Measurements from ENCODE around the gene ACBD4. TPM values are rescaled to one million over a fixed set of nuclear protein-coding genes. Genes with fewer than 3 reads are reported as not detected.

Gene ACBD4
- total and polyA plus RNA-seq, 2 of the 13 experiments (the other 11 are each of a cell fraction or from before 2014, with no cell fraction given): 16.1 to 26.9 TPM

DNA sequence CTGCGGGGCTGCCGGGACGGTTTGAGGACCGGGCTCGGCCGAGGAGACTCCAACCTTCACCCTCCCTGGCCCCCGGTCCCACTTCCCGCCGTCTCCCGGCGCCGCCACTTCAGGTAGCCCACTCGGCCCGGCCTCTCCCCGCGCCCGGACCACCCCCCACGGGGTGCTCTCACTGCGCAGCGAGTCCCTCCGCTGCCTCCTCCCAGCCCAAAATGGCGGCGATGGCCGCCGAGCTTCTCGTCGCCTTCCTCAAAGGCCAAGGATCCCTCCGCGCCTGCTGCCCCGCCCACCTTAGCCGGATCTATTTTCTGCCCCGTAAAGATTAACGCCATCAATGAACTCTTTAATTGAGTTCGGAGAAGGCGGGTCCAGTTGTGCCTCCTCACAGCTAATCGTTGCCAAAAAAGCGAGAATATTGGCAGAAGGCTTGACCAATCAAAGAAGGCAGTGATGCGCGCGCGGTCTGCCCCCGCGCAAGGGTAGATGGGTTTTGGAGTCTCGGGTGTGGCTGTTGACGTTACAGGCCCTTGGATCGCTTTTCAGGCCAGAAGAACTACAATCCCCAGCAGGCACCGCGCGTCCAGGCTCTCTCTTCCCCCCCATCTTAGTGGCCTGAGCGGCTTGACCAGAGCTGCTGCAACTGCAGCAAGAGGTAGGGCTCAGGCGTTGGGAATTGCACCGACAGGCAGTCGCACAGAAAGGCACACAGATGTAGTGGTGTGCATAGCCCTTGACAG lies 26.0 kb downstream of the ACBD4 start, which contains the start of gene HEXIM2 (continued):
- TF ChIP-seq HMGXB4 (CRISPR knock-in tag; IDR thresholded peaks at IDR 0.05; ENCODE audit: borderline replicate concordance in 1 of 2, low read depth in 1 of 2) (peak; percentile 96), JARID2 (CRISPR knock-in tag; IDR thresholded peaks at IDR 0.05; ENCODE audit: insufficient replicate concordance) (peak; percentile 29), THAP9 (CRISPR knock-in tag; IDR thresholded peaks at IDR 0.05; ENCODE audit: borderline replicate concordance) (peak; percentile 99), ZNF30 (CRISPR knock-in tag; IDR thresholded peaks at IDR 0.05) (peak; percentile 89), ZNF446 (CRISPR knock-in tag; IDR thresholded peaks at IDR 0.05) (0 out of 2 replicates have a peak, but pooled peaks have one; percentile 21), ZNF629 (CRISPR knock-in tag; conservative IDR thresholded peaks at IDR 0.05) (no peak), ZNF343 (CRISPR knock-in tag; IDR thresholded peaks at IDR 0.05) (peak; percentile 89), SRSF1 (optimal IDR thresholded peaks at IDR 0.05; ENCODE audit: low read depth, low read length) (peak; percentile 99)
- TF ChIP-seq, protein P1, sequence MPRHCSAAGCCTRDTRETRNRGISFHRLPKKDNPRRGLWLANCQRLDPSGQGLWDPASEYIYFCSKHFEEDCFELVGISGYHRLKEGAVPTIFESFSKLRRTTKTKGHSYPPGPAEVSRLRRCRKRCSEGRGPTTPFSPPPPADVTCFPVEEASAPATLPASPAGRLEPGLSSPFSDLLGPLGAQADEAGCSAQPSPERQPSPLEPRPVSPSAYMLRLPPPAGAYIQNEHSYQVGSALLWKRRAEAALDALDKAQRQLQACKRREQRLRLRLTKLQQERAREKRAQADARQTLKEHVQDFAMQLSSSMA (CRISPR knock-in tag; IDR thresholded peaks at IDR 0.05): no peak
- TF ChIP-seq, protein P2, sequence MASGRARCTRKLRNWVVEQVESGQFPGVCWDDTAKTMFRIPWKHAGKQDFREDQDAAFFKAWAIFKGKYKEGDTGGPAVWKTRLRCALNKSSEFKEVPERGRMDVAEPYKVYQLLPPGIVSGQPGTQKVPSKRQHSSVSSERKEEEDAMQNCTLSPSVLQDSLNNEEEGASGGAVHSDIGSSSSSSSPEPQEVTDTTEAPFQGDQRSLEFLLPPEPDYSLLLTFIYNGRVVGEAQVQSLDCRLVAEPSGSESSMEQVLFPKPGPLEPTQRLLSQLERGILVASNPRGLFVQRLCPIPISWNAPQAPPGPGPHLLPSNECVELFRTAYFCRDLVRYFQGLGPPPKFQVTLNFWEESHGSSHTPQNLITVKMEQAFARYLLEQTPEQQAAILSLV (CRISPR knock-in tag; IDR thresholded peaks at IDR 0.05; ENCODE audit: borderline replicate concordance): peak; percentile 83
- TF ChIP-seq, protein P3, sequence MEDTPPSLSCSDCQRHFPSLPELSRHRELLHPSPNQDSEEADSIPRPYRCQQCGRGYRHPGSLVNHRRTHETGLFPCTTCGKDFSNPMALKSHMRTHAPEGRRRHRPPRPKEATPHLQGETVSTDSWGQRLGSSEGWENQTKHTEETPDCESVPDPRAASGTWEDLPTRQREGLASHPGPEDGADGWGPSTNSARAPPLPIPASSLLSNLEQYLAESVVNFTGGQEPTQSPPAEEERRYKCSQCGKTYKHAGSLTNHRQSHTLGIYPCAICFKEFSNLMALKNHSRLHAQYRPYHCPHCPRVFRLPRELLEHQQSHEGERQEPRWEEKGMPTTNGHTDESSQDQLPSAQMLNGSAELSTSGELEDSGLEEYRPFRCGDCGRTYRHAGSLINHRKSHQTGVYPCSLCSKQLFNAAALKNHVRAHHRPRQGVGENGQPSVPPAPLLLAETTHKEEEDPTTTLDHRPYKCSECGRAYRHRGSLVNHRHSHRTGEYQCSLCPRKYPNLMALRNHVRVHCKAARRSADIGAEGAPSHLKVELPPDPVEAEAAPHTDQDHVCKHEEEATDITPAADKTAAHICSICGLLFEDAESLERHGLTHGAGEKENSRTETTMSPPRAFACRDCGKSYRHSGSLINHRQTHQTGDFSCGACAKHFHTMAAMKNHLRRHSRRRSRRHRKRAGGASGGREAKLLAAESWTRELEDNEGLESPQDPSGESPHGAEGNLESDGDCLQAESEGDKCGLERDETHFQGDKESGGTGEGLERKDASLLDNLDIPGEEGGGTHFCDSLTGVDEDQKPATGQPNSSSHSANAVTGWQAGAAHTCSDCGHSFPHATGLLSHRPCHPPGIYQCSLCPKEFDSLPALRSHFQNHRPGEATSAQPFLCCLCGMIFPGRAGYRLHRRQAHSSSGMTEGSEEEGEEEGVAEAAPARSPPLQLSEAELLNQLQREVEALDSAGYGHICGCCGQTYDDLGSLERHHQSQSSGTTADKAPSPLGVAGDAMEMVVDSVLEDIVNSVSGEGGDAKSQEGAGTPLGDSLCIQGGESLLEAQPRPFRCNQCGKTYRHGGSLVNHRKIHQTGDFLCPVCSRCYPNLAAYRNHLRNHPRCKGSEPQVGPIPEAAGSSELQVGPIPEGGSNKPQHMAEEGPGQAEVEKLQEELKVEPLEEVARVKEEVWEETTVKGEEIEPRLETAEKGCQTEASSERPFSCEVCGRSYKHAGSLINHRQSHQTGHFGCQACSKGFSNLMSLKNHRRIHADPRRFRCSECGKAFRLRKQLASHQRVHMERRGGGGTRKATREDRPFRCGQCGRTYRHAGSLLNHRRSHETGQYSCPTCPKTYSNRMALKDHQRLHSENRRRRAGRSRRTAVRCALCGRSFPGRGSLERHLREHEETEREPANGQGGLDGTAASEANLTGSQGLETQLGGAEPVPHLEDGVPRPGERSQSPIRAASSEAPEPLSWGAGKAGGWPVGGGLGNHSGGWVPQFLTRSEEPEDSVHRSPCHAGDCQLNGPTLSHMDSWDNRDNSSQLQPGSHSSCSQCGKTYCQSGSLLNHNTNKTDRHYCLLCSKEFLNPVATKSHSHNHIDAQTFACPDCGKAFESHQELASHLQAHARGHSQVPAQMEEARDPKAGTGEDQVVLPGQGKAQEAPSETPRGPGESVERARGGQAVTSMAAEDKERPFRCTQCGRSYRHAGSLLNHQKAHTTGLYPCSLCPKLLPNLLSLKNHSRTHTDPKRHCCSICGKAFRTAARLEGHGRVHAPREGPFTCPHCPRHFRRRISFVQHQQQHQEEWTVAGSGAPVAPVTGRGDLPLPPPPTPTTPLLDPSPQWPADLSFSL (CRISPR knock-in tag; IDR thresholded peaks at IDR 0.05): peak; percentile 70
